ENCODE measurements around the gene TAOK2. TPM values are rescaled to one million over a fixed set of nuclear protein-coding genes. Genes with fewer than 3 reads are reported as not detected.

Gene TAOK2
- total and polyA plus RNA-seq, 2 of the 13 experiments (the other 11 are each of a cell fraction or from before 2014, with no cell fraction given): 17.4 to 43.2 TPM

- peak; percentile 26; the same call in 1 of the 2 replicates for TF ChIP-seq ZNF547 (CRISPR knock-in tag; IDR thresholded peaks at IDR 0.05)
- TF ChIP-seq ZNF354B (CRISPR knock-in tag; IDR thresholded peaks at IDR 0.05): no peak
- peak; percentile 97 for TF ChIP-seq TAF1 (CRISPR knock-in tag; IDR thresholded peaks at IDR 0.05)
- peak; percentile 77 for TF ChIP-seq U2AF1 (optimal IDR thresholded peaks at IDR 0.05; ENCODE audit: low read depth, low read length)
- TF ChIP-seq MIXL1 (CRISPR knock-in tag; IDR thresholded peaks at IDR 0.05): peak; percentile 28; the same call in 1 of the 2 replicates
- TF ChIP-seq ATM (IDR thresholded peaks at IDR 0.05; ENCODE audit: borderline replicate concordance): no peak
- TF ChIP-seq, protein P1, sequence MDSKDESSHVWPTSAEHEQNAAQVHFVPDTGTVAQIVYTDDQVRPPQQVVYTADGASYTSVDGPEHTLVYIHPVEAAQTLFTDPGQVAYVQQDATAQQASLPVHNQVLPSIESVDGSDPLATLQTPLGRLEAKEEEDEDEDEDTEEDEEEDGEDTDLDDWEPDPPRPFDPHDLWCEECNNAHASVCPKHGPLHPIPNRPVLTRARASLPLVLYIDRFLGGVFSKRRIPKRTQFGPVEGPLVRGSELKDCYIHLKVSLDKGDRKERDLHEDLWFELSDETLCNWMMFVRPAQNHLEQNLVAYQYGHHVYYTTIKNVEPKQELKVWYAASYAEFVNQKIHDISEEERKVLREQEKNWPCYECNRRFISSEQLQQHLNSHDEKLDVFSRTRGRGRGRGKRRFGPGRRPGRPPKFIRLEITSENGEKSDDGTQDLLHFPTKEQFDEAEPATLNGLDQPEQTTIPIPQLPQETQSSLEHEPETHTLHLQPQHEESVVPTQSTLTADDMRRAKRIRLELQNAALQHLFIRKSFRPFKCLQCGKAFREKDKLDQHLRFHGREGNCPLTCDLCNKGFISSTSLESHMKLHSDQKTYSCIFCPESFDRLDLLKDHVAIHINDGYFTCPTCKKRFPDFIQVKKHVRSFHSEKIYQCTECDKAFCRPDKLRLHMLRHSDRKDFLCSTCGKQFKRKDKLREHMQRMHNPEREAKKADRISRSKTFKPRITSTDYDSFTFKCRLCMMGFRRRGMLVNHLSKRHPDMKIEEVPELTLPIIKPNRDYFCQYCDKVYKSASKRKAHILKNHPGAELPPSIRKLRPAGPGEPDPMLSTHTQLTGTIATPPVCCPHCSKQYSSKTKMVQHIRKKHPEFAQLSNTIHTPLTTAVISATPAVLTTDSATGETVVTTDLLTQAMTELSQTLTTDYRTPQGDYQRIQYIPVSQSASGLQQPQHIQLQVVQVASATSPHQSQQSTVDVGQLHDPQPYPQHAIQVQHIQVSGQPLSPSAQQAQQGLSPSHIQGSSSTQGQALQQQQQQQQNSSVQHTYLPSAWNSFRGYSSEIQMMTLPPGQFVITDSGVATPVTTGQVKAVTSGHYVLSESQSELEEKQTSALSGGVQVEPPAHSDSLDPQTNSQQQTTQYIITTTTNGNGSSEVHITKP (CRISPR knock-in tag; IDR thresholded peaks at IDR 0.05; ENCODE audit: low read depth): peak; percentile 89
- TF ChIP-seq REXO4 (CRISPR knock-in tag; IDR thresholded peaks at IDR 0.05; ENCODE audit: borderline replicate concordance): no peak
- no peak for TF ChIP-seq ZFAT (CRISPR knock-in tag; conservative IDR thresholded peaks at IDR 0.05)
- TF ChIP-seq, protein P2, sequence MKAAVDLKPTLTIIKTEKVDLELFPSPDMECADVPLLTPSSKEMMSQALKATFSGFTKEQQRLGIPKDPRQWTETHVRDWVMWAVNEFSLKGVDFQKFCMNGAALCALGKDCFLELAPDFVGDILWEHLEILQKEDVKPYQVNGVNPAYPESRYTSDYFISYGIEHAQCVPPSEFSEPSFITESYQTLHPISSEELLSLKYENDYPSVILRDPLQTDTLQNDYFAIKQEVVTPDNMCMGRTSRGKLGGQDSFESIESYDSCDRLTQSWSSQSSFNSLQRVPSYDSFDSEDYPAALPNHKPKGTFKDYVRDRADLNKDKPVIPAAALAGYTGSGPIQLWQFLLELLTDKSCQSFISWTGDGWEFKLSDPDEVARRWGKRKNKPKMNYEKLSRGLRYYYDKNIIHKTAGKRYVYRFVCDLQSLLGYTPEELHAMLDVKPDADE (CRISPR knock-in tag; IDR thresholded peaks at IDR 0.05): peak; percentile 34; the same call in 1 of the 2 replicates
- peak; percentile 84; the same call in 1 of the 2 replicates for TF ChIP-seq ZNF839 (CRISPR knock-in tag; IDR thresholded peaks at IDR 0.05; ENCODE audit: borderline replicate concordance)
- TF ChIP-seq RELA (CRISPR knock-in tag; IDR thresholded peaks at IDR 0.05): 0 out of 2 replicates have a peak, but pooled peaks have one; percentile 58
- TF ChIP-seq, protein P3, sequence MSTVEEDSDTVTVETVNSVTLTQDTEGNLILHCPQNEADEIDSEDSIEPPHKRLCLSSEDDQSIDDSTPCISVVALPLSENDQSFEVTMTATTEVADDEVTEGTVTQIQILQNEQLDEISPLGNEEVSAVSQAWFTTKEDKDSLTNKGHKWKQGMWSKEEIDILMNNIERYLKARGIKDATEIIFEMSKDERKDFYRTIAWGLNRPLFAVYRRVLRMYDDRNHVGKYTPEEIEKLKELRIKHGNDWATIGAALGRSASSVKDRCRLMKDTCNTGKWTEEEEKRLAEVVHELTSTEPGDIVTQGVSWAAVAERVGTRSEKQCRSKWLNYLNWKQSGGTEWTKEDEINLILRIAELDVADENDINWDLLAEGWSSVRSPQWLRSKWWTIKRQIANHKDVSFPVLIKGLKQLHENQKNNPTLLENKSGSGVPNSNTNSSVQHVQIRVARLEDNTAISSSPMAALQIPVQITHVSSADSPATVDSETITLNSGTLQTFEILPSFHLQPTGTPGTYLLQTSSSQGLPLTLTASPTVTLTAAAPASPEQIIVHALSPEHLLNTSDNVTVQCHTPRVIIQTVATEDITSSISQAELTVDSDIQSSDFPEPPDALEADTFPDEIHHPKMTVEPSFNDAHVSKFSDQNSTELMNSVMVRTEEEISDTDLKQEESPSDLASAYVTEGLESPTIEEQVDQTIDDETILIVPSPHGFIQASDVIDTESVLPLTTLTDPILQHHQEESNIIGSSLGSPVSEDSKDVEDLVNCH (CRISPR knock-in tag; IDR thresholded peaks at IDR 0.05): no peak; the same call in 1 of the 2 replicates
- TF ChIP-seq SMAD1 (CRISPR knock-in tag; IDR thresholded peaks at IDR 0.05; ENCODE audit: borderline replicate concordance, low read depth): 0 out of 2 replicates have a peak, but pooled peaks have one; percentile 20
- no peak for TF ChIP-seq JUNB (CRISPR knock-in tag; IDR thresholded peaks at IDR 0.05; ENCODE audit: borderline replicate concordance)
- peak; percentile 79 for TF ChIP-seq MED1 (CRISPR knock-in tag; IDR thresholded peaks at IDR 0.05)
- peak; percentile 2; the same call in 1 of the 2 replicates for TF ChIP-seq ZNF281 (CRISPR knock-in tag; IDR thresholded peaks at IDR 0.05; ENCODE audit: borderline replicate concordance)
- TF ChIP-seq MIER2 (CRISPR knock-in tag; IDR thresholded peaks at IDR 0.05): no peak; the same call in none of the 2 replicates
These were observed 22.5 kb downstream of the TAOK2 start, which contains the start of gene INO80E (continued) for GRCh38 chr16:29995911-29996765.

Data from HepG2 (cell line).